SIG-M5 (cell line): Measurements from ENCODE around the gene SLC25A1.

ENCODE experiments used
- DNase-seq: peaks from one replicate; lab custom pipeline; 2025; lab: John Stamatoyannopoulos, UW

The SLC25A1 gene

GRCh38 chr22:19178657-19179496, at the start of gene SLC25A1:
TSS of gene SLC25A1 (minus strand) at chr22:19178736. CDS start at chr22:19178673, 63 bp downstream.
- no peak for DNase-seq

DNA sequence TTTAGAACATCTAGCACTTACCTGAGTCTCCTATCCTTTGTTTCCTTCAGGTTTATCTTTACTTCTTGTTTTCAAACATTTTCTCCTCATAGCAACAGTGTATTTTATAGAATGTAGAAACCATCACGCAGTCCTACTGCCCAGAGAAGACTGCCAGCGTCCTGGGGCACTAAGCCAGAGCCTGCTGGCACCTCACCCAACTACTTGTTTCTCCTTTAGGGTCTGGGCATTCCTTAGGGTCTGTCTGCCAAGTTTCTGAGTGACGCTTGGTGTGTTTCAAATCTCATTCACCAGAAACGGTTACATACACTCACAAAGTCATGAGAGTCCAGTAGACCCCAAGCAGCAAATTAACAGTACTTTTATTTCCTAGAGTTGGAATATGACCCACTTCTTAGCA, 49.6 kb upstream of the SLC25A1 start:
- DNase-seq, result no peak

- no peak for DNase-seq
Observed at GRCh38 chr22:19226428-19226827, 47.9 kb upstream of the SLC25A1 start.

- DNase-seq, result no peak
Observed at GRCh38 chr22:19225560-19225959, 47.0 kb upstream of the SLC25A1 start.

DNA sequence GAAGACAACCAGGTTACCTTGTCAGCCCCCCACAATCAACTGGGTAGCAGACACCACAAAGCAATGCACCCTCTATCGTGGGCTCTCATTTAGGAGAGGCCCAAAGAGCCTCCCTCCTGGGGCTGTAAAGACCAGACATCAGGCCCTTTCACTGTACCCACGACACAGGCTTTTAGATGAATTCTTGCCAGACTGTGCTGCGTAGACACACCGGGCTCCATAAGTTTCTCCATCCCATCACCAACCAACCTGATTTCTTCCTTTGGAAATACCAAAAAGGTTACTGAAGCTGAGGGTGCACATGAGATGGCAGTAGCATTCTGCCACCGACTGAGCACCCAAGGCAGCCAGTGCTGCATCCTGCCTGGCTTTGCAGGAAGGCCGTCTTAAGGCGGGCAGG, 46.4 kb upstream of the SLC25A1 start:
- DNase-seq, result no peak

DNA sequence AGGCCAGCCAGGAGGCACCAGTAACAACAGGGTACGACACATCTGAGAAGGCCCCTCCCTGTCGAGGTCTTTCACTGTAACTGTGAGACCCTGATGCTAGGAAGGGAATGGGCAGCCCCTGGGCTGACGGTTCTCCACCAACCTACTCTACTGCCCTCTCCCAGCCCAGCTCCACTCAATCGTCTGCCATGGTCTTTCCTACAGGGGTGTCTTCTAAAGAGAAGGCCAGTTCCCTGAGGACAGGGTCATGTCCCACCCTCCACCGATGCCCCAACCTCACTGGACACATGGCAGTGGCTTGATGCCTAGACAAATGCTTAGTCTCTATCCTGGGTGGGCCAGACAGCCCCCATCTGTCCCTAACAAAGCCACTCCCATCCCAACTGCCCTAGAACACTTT, 46.0 kb upstream of the SLC25A1 start:
- DNase-seq, result no peak

DNA sequence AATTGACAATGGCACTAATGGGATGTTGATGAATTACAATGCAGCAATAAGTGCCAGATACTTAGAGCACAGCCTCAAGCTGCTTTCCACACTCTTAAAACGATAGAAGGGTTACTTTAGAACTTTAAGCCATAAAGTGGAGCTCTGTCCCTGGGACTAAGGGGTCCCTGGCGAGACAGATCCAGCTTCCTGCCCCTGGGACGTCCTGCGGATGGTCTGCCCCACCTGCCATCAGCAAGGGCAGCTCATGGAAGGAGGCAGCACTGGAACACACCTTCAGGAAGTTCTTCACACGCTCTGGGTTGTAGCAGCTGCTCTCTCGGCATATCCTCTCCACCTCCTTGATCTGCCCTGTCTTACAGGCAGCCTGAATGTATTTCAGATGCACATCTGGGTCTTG, 45.1 kb upstream of the SLC25A1 start:
- DNase-seq, result no peak

DNA sequence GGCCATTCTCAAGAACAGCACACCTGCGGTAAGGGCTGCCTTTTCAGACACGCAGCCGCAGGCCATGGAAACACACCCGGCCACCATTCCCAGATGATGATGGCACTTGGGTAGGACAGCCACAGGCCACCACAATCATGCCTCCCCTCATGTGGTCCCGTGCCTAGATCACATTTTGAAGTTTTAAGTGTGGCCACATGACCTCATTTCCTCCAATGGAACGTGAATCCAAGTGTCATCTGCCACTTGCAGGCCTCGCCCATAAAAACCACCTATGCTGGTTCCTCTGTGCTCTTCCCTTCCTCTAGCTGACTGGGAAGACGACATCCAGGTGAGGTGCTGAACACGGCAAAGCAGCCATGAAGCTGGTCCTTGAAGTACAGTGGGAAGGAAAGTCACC, 44.6 kb upstream of the SLC25A1 start:
- no peak for DNase-seq

GRCh38 chr22:19222242-19223005, 43.9 kb upstream of the SLC25A1 start:
- DNase-seq, result no peak

- no peak for DNase-seq
Observed at GRCh38 chr22:19220867-19221266, 42.3 kb upstream of the SLC25A1 start.

DNA sequence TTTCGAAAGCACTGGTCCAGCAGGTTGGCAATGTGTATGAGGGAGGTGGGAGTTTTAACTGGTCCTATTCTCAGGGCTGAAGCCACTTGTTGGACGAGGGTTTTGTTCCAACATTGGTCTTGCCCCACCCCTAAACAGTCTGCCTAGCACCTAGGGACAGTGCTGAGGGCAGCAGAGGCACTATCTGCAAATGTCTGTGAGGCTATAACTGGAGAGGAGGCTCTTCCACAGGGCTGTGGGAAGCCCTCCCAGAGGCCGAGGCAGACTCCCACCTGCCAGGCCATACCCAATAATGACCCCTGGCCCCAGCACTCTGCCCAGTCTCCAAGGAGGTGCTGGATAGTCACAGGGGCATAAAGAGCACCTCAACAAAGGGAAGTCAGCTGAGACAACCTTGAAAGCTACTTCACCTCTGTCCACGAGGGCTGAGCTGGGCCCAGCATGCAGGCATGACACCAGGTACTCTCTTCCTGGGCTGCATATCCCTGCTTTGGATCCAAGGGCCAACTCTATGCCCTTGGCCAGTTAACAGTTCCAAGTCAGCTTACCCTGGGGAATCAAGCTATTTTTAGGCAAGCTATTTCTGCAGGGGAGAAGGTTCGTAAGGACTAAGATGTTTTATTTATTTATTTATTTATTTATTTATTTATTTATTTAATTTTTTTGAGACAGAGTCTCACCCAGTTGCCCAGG, 40.2 kb upstream of the SLC25A1 start:
- no peak for DNase-seq

GRCh38 chr22:19216579-19216978, 38.0 kb upstream of the SLC25A1 start:
- DNase-seq, result no peak

DNA sequence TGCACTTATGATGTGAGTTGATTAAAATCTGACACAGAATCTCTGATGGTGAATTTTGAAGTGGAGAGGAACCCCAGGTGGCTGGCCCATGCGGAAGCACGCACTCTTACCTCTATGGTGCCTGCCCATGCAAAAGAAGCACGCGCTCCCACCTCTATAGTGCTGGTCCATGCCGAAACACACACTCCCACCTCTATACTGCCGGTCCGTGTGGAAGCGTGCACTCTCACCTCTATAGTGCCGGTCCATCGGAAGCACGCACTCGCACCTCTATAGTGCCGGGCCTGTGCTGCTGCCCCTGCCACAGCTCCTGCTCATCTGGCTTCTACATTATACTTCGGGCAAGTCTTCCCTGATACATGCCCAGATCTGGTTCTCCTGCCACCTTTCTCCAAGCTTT, 36.8 kb upstream of the SLC25A1 start:
- DNase-seq, result no peak

- DNase-seq, result no peak
Observed at GRCh38 chr22:19214078-19214473, 35.5 kb upstream of the SLC25A1 start.

DNA sequence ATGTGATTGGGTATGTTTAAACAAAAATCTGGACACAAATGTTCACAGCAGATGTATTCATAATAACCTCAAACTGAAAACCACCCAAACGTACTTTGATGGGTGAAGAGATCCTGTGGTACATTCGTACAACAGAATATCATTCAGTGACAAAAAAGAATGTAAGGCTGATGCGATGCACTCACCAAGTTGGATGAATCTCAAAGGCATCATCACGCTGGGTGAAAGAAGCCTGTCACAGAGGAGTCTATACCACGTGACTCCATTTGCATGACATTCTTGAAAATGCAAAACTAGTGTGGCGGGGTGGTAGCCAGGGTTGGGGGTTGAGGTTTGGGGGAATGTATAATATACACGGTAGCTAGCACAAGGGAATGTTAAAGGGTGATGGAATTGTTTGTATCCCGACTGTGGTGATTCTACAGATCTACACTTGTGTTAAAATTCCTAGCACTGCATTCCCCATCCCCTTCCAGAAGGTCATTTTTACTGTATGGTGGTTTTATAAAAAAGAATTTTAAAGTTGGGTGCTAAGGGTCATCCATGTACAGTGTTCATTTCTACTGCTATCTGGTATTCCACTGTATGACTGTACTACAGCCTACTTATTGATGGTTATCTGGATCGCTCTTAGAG, 35.0 kb upstream of the SLC25A1 start:
- no peak for DNase-seq

DNA sequence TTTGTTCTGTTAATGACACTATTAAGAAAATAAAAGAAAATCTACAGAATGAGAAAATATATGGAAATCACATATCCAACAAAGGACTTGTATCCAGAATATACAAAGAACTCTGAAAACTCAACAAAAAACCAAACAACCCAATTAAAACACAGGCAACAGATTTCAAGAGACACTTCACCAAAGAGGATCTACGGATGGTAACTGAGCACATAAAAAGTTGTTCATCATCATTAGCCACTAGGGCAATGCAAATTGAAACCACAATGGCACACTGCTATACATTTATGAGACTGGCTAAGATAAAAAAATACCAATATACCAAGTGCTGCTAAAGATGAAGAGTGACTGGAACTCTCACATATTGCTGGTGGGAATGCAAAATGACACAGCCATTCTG, 34.5 kb upstream of the SLC25A1 start:
- no peak for DNase-seq

DNA sequence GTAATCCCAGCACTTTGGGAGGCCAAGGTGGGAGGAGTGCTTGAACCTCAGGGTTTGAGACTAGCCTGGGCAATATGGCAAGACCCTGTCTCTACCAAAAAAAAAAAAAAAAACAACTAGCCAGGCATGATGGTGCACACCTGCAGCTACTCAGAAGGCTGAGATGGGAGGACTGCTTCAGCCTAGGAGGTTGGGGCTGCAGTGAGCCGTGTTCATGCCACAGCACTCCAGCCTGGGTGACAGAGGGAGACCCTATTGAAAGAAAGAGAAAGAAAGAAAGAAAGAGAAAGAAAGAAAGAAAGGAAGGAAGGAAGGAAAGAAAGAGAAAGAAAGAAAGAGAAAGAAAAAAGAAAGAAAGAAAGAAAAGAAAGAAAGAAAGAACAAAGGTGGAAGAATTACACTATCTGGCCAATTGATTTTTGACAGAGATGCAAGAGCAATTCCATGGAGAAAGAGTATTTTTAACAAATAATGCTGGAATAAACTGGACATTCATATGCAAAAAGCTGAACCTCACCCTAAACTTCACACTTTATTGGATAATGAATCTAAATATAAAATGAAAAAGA, 33.9 kb upstream of the SLC25A1 start:
- DNase-seq, result no peak

GRCh38 chr22:19210188-19210587, 31.7 kb upstream of the SLC25A1 start:
- no peak for DNase-seq

GRCh38 chr22:19208287-19208847, 29.8 kb upstream of the SLC25A1 start:
- DNase-seq, result no peak

- DNase-seq, result no peak
Observed at GRCh38 chr22:19207884-19208283, 29.3 kb upstream of the SLC25A1 start.

- DNase-seq, result no peak
Observed at GRCh38 chr22:19207401-19207808, 28.9 kb upstream of the SLC25A1 start.

- DNase-seq, result no peak
Observed at GRCh38 chr22:19206287-19206686, 27.8 kb upstream of the SLC25A1 start.
